Kidney epithelial cell (primary cell): Measurements from ENCODE around the gene LNPK. TPM values are rescaled to one million over a fixed set of nuclear protein-coding genes. Genes with fewer than 3 reads are reported as not detected.

Source experiments
- DNase-seq: peaks from one replicate; pipeline ENCODE4 v3.0.0-alpha.2; 2010; ENCODE audit warnings: low read depth
- H3K27me3 ChIP-seq: 2 replicates; pipeline ENCODE4 v1.6.0; 2011; ENCODE audit warnings: low read length; ENCODE audit not compliant: control insufficient read depth, insufficient read depth
- H3K36me3 ChIP-seq: 2 replicates; pipeline ENCODE4 v1.5.1; 2011; ENCODE audit warnings: low read length; ENCODE audit not compliant: control insufficient read depth, insufficient read depth
- H3K4me3 ChIP-seq: 2 replicates; pipeline ENCODE4 v1.5.1; 2011; ENCODE audit warnings: low read depth, mild to moderate bottlenecking, control low read depth, low read length
- total RNA-seq: library from RNA; depleted of rRNA; stranded (reverse); fragments of >200 nt; gene quantifications from 2 replicates; pipeline ENCODE4 v1.2.3, GENCODE V29; 2015
- TF ChIP-seq, protein P1 (sequence below): IDR thresholded peaks from 2 replicates; pipeline ENCODE4 v1.5.1; 2011; ENCODE audit warnings: mild to moderate bottlenecking, moderate library complexity, low read length, control low read depth, inconsistent platforms; ENCODE audit not compliant: insufficient read depth, poor library complexity, severe bottlenecking

The LNPK gene
- total RNA-seq, 1 donor from 2014 or later, result 15.1 TPM

DNA sequence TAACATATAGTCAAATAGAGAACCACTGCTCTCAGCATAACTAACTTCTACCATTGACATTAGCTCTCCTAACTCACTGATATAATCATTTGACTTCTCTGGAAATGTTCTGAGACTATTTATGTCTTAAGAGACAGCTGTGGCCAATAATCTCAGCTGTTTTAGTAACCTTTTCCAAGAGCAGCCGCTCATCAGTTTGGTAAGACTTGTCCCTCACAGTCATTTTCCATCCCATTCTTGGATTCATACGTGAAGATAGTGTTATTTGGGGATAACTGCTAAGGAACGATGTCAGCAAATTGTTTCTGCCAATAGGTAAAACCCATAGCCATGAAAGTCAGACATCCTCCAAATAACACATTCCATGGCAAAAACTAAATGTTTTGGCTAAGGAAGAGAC lies 127.8 kb downstream of the LNPK start:
- no peaks in the 10 kb centered on the region for H3K27me3 ChIP-seq
- H3K4me3 ChIP-seq, result no peak overlapping the region
- TF ChIP-seq, protein P1, sequence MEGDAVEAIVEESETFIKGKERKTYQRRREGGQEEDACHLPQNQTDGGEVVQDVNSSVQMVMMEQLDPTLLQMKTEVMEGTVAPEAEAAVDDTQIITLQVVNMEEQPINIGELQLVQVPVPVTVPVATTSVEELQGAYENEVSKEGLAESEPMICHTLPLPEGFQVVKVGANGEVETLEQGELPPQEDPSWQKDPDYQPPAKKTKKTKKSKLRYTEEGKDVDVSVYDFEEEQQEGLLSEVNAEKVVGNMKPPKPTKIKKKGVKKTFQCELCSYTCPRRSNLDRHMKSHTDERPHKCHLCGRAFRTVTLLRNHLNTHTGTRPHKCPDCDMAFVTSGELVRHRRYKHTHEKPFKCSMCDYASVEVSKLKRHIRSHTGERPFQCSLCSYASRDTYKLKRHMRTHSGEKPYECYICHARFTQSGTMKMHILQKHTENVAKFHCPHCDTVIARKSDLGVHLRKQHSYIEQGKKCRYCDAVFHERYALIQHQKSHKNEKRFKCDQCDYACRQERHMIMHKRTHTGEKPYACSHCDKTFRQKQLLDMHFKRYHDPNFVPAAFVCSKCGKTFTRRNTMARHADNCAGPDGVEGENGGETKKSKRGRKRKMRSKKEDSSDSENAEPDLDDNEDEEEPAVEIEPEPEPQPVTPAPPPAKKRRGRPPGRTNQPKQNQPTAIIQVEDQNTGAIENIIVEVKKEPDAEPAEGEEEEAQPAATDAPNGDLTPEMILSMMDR, result no peak
- H3K36me3 ChIP-seq, result no peaks in the 10 kb centered on the region
- DNase-seq, result no peak

Other genes starting within 250 kb of the LNPK start
- not detected in 2 replicates for gene EVX2, start 81.7 kb upstream of the LNPK start, total RNA-seq
- gene HOXD13, start 90.5 kb upstream of the LNPK start, total RNA-seq, result not detected in 2 replicates
- not detected in 2 replicates for gene HOXD12, start 97.5 kb upstream of the LNPK start, total RNA-seq
- gene HOXD11, start 105.0 kb upstream of the LNPK start, total RNA-seq, result 5.4 and 16.3 TPM in 2 replicates
- 5.1 and 5.6 TPM in 2 replicates for gene HOXD10, start 114.5 kb upstream of the LNPK start, total RNA-seq
- gene HOXD9, start 120.5 kb upstream of the LNPK start, total RNA-seq, result 11.6 and 12.2 TPM in 2 replicates
- 18.1 and 22.5 TPM in 2 replicates for gene HOXD8, start 127.4 kb upstream of the LNPK start, total RNA-seq
- gene HOXD4, start 149.3 kb upstream of the LNPK start, total RNA-seq, result 5.4 and 13.8 TPM in 2 replicates
- 5.4 and 9.2 TPM in 2 replicates for gene HOXD3, start 155.0 kb upstream of the LNPK start, total RNA-seq
- gene HOXD1, start 186.4 kb upstream of the LNPK start, total RNA-seq, result 9.8 and 11.1 TPM in 2 replicates